ENCODE data around the gene DDB1.

GRCh38 chr11:61325649-61326414, 7.1 kb downstream of the DDB1 start:
- TF ChIP-seq CTCF (IDR thresholded peaks at IDR 0.05; ENCODE audit: poor library complexity) (no peak), EZH2phosphoT487 (IDR thresholded peaks at IDR 0.05; ENCODE audit: low read depth, severe bottlenecking, unreplicated experiment) (no peak)

Data from hepatocyte (in vitro differentiated cells).